Raji (cell line): ENCODE results near the gene FKBP14.
A peak's percentile ranks its signal among the peaks of the same experiment; 100 is the strongest.

ENCODE experiments used
- POLR2A ChIP-seq: IDR thresholded peaks from 2 replicates; pipeline ENCODE4 v1.6.1; 2011; ENCODE audit warnings: low read depth, low read length, control low read depth; ENCODE audit not compliant: insufficient read depth

The FKBP14 gene

DNA sequence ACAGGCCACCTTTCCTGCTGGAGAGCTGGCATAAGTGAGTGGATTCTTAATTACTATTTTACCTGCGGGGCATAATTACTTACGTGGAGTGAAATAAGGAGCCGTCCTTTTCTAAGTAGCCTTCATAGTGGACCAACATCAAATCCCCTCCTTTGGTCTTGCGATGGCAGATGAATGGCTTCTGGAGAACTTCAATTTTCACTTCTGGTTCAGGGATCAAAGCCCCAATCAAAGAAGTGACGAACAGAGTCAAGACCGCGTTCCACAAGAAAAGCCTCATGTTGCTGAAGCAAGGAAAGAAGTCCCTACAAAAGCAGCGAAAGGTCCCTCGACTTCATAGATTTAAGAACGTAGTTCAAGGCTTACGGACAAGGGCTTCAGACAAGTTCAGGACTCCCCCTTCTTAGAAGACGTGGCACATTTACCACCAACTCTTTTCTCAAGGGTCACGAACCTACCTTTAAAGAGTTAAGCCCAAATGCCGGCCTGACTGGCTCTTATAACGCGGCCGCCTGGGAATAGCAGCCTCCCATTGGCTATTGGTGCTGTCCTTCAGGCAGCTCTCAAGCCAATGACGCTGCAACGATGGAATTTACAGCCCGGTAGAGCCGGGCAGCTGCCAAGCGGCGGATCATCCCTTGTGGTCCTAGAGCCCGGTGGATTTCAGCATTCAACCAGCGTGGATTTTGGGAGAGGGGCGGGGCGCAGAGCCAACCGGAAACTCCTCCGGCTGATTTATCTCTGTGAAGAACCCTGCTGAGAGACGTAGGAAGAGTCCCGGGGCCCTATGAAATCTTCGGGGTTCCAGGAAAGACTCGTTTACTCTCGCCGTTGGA is at the start of gene FKBP14:
FKBP14 (minus strand) TSS at position 474 of the 836 bp plus-strand sequence; CDS start at position 280, 194 bp downstream.
- peak; percentile 82 for TF ChIP-seq POLR2A

DNA sequence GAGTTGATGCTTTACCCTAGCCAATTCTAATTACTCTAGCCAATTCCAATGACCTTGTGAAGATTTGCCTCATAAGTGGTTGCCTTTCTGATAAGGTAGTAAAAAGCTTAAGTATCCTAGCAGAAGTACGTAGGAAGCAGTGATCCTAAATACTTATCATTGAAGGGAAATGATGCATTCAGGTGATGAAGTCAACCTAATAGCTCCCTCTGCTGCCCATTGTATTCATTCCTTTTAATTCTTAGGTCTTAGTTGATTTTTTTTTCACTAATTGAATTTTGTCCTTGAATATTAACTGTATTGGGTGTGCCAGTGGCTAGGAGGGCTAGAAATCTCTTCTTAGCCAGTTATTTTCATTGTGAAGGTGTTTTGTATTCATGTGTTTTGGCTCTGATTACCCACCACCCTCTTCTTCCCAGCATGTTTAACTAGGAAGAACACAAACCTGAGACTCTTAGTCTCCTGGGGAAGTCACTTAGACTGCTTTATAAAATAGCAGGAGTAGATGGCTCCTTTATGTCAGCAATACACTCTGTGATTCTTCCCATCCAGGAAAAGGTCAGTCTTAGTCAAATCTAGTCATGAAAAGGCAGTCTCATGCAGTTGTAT is 48.0 kb upstream of the FKBP14 start:
- no peak for TF ChIP-seq POLR2A

DNA sequence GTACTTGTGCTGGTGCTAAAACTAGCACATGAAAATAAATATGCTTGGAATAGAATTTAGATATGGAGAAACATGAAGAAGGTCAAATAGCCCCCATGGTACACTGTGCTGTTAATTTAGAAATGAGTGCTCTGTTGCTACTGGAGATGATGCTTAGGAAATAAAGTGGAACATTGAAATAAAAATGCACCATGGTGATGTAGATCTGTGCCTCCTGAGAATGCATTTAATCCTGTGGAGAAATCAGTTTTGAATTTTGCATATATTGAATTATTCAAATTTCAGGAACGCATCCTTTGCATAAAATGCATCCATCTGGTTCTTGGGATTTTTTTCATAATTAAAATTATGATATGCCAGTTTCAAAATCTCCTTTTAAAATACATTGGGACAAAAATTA is 46.2 kb upstream of the FKBP14 start:
- TF ChIP-seq POLR2A, result no peak

GRCh38 chr7:30070052-30070451 is 43.5 kb upstream of the FKBP14 start:
- no peak for TF ChIP-seq POLR2A

DNA sequence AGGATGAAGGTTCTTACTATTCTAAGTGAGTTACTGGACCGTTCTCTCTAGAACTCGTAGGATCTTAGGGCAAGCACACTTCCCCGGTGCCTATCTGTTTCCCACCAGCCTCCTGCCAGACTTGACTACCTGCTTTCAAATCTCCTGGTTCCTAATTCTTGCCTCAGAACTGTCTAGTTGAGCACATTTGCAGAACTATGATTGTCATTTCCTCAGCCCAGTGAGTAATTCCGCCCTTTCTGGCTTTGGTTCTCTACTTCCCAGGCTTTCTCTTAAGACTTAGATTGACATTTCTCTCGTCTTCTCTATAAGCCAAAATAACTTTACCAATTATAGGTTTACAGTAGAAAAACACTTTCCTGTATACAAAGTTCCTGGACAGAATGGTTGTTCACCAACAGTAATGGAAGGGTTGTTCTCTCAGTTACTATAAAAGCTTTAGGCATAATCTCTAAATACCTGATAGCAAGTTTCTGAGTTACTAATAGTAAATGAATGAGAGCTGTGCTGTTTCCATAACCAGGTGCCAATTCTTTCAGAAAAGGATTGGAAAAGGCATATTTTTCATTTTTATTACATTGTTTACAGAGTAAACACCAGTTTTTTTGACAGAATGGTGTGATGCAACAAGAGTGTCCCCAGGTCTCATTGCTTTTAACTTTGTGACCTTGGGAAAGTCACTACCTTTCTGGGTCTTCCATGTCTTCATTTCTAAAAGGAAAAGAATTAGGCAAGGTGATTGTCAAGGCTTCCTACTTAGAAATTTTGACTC is 42.8 kb upstream of the FKBP14 start:
- TF ChIP-seq POLR2A, result no peak

GRCh38 chr7:30068117-30068516 is 41.6 kb upstream of the FKBP14 start:
- no peak for TF ChIP-seq POLR2A

- no peak for TF ChIP-seq POLR2A
Observed at GRCh38 chr7:30066687-30067086, 40.2 kb upstream of the FKBP14 start.

GRCh38 chr7:30065746-30066145 is 39.2 kb upstream of the FKBP14 start:
- TF ChIP-seq POLR2A, result no peak

DNA sequence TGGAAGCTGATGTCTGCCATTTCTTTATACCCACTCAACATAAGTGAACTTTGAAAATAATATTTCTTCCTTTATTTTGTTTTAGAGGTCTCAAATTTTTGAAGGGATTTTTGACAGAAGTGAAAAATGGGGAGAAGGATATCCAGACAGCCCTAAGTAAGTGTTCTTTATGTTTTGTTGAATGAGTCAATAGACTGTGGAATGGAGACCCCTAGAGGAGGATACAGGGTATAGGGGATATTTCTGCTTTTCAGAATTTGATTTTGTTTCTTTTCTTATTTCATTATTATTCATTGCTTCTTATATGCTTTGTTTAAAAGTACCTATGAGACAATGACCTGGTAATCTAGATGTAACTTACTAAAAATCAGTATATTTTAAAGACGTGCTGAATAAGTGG is 36.1 kb upstream of the FKBP14 start:
- TF ChIP-seq POLR2A, result no peak

- TF ChIP-seq POLR2A, result no peak
Observed at GRCh38 chr7:30057741-30058140, 31.2 kb upstream of the FKBP14 start.

DNA sequence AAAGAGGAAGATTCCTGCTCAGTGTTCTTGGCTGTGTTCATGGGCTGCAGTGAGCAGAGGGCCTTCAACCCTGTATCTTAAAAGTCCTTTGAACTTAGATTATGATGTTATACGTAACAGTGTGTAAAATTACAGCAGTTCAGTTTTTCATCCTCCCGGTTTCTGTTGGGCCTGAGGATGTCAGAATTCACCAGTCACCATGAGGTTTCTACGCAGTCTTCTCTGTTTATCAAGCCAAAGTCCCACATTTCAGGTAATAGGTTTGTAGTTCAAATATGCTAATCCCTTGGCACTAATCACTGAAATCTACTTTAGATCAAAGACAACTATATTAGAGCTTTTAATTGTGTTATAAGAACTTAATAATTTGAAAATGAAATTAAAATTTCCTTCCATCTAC is 26.6 kb upstream of the FKBP14 start:
- no peak for TF ChIP-seq POLR2A

GRCh38 chr7:30049173-30049572 is 22.7 kb upstream of the FKBP14 start:
- no peak for TF ChIP-seq POLR2A

GRCh38 chr7:30048582-30048981 is 22.1 kb upstream of the FKBP14 start:
- no peak for TF ChIP-seq POLR2A

DNA sequence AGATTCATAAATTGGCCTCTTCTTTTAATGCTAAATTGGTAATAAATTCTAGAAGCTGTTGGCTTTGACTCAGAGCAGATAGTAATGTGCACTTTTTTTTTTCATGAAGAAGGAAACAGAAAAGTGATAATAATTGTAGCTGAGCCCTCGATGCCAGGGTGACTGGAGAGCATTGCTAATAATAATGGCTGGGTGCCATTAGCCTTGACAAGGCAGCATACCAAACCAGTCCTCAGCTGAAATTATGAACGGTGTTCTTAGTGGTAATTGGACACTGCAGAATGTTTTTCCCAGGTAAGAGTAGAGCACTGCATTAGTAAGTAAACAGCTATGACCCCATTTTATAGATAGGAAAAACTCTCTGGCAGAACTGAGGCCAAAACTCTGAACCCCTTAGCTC is 20.6 kb upstream of the FKBP14 start:
- TF ChIP-seq POLR2A, result no peak

- TF ChIP-seq POLR2A, result no peak
Observed at GRCh38 chr7:30046127-30046770, 19.7 kb upstream of the FKBP14 start.
